HG03060 (cell line): ENCODE data around the gene GCN1.
"Not testable (repeated sequence)": the region's sequence is repeated elsewhere in the genome, so short reads cannot be mapped to it uniquely, and the experiment has no call there.

Source experiments
- ATAC-seq: cut with Tn5 transposase; IDR thresholded peaks from one replicate; pipeline ENCODE4 v1.9.1; 2021; ENCODE audit warnings: low read depth, moderate number of reproducible peaks; ENCODE audit not compliant: unreplicated experiment

Gene GCN1, protein sequence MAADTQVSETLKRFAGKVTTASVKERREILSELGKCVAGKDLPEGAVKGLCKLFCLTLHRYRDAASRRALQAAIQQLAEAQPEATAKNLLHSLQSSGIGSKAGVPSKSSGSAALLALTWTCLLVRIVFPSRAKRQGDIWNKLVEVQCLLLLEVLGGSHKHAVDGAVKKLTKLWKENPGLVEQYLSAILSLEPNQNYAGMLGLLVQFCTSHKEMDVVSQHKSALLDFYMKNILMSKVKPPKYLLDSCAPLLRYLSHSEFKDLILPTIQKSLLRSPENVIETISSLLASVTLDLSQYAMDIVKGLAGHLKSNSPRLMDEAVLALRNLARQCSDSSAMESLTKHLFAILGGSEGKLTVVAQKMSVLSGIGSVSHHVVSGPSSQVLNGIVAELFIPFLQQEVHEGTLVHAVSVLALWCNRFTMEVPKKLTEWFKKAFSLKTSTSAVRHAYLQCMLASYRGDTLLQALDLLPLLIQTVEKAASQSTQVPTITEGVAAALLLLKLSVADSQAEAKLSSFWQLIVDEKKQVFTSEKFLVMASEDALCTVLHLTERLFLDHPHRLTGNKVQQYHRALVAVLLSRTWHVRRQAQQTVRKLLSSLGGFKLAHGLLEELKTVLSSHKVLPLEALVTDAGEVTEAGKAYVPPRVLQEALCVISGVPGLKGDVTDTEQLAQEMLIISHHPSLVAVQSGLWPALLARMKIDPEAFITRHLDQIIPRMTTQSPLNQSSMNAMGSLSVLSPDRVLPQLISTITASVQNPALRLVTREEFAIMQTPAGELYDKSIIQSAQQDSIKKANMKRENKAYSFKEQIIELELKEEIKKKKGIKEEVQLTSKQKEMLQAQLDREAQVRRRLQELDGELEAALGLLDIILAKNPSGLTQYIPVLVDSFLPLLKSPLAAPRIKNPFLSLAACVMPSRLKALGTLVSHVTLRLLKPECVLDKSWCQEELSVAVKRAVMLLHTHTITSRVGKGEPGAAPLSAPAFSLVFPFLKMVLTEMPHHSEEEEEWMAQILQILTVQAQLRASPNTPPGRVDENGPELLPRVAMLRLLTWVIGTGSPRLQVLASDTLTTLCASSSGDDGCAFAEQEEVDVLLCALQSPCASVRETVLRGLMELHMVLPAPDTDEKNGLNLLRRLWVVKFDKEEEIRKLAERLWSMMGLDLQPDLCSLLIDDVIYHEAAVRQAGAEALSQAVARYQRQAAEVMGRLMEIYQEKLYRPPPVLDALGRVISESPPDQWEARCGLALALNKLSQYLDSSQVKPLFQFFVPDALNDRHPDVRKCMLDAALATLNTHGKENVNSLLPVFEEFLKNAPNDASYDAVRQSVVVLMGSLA (N-terminal part only)

DNA sequence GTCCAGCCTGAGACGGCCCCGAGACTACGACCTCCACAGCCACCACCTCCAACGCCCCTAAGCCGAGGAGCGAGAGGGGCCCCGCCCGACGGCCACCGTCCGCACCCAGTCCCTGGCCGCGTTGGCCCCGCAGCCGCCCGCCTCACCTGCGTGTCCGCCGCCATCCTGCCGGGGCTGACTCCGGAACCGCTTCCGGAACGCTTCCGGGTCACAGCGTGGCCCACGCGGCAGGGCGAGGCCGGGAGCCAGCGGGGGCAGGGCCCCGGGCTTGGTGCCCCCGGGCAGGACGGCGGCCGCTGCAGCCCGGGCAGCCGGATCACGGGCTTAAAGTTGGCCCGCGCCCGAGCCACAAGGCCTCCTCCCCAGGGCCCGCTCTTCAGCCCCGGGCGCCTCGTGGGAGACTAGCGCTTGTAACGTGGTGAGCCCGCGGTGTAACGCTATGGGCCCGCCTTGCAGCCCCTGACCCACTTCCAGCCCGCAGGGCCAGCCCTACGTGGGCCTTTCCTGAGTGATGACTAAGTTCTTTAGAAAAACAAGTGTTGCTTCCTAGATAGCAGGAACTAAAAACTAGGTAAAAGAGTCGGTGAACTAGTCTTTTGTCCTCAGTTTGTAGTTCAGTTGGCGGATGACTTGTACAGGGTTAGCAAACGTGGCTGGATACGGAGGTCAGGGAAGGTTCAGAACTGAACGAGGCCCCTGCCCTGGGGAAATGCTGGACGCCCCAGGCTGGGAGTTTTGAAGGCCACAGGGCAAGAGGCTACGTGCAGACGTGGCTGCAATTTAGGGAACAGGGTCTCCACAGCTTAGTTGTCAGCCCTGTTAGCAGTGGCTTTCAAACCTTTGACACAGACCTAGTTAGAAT, at the start of gene GCN1:
Gene GCN1 (minus strand): TSS at position 182 of the 862 bp plus-strand sequence. CDS start 18 bp downstream, at position 164.
- ATAC-seq, result no peak

DNA sequence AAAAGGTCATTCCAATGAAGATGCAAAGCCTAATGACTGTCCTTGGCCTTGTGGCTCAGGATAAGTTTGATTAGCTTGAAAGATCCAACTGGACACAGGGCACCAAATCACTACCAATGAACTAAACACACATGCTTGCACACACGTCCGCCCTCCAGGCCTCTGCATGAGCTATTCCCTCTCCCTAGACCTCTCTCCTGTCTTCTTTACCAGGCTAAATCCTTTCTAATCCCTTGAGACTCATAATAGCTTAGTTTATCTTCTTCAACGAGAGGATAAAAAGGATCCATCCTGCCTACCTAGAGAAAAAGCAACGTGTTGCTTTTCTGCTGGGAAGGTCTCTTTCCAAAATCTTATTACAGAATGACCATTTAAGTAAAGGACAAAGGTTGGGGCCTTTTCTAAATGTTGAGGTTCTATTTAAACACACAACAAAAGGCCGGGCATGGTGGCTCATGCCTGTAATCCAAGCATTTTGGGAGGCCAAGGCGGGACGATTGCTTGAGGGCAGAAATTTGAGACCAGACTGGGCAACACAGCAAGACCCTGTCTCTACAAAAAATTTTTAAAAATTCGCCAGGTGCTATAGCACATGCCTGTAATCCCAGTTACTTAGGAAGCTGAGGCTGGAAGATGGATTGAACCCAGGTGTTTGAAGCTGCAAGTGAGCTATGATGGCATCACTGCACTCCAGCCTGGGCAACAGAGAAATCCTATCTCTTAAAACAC, 48.6 kb upstream of the GCN1 start:
- no peak for ATAC-seq

DNA sequence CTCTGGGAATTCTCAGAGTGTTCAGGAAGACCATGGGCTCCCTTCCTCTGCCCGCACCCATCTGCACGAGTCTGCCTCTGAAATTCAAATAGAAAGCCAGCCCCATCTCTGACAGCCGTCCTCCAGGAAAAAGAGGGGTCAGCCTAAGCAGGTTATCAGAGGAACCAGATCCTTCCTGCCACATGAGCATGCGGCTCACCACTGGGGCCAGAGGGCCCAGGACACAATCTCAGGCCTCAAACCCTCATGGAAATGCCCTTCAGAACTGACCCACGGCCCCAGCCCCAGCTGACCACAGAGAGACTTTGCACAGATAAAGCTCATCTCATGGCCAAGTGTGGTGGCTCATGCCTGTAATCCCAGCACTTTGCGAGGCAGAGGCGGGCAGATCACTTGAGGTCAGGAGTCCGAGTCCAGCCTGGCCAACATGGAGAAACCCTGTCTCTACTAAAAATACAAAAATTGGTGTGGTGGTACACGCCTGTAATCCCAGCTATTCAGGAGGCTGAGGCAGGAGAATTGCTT, 47.8 kb upstream of the GCN1 start:
- ATAC-seq, result no peak

DNA sequence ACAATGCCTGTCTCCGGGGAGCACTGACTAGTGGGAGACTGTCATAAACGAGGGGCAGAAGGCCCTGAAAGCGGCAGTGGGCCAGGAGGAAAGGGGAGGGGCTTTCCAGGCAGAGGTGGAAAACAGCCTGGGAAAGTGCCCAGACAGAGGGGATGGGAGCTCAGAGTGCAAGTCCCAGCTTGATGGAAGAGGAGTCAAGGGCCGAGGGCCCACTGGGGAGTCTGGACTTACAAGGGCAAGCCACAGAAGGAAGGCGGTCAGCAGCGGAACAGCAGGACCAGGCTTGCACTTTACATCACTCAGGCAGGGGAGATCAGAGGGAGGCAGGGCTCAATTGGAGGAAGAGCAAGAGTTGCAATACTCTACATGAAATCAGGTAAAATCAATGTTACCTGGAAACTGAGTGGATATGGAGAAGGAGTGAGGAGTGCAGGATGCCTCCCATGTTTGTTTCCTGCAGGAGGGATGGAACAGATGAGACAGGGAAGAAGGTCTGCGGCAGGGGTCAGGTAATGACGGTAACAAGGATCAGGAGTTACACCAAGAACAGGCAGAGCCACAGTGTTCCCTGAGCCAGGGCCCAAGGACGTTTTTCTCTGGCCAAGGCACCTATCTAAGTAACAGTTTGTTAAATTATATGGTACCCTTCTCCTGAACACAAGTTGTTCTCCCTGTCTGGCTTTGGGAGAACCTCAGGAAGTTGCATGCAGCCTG, 47.2 kb upstream of the GCN1 start:
- no peak for ATAC-seq

DNA sequence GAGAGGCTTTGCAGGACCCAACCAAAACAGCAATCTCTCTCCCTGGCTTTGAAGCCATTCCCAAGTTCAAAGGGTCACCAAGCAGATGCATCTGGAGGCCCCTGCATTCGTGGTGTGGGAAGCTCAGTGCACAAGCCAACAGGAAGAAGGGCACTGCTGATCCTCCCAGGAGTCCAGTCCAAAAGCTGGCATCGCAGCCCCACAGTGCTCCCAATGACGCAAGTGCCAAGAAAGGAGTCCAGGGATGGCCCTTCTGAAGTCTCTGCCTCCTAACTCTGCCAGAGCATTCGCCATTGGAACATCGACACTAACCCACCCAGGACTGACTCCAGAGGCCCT, 45.9 kb upstream of the GCN1 start:
- no peak for ATAC-seq

DNA sequence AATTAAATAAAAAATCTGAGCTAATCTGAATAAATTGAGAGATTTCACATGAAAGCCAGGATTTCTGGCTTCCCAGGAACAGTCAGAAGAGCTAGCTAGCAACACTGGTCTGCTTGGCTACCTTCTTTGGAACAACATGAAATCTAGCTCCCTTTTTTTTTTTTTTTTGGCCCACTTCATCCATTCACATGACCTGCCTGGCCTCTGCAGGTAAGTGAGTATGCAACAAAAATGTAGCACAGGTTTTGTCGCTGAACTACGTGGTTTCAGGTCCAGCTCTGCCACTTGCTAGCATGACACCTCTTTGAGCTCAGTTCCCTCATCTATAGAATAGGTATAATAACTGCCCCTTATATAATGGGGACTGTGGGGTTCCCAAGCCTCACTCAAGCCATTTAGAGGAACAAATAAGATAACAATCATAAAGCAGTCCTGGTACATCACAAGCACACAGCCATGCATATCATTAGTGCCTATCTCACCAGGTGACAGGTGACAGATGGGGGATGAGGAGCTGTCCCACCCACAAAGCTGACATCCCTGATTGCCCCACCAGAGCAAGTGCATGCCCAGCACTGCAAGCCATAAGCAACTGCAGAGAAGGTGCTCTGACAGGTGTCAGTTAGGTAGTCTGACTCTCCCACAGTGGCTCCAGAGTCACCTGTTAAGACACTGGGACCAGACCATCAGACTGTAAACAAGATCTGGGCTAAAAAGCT, 45.4 kb upstream of the GCN1 start:
- ATAC-seq, result no peak

DNA sequence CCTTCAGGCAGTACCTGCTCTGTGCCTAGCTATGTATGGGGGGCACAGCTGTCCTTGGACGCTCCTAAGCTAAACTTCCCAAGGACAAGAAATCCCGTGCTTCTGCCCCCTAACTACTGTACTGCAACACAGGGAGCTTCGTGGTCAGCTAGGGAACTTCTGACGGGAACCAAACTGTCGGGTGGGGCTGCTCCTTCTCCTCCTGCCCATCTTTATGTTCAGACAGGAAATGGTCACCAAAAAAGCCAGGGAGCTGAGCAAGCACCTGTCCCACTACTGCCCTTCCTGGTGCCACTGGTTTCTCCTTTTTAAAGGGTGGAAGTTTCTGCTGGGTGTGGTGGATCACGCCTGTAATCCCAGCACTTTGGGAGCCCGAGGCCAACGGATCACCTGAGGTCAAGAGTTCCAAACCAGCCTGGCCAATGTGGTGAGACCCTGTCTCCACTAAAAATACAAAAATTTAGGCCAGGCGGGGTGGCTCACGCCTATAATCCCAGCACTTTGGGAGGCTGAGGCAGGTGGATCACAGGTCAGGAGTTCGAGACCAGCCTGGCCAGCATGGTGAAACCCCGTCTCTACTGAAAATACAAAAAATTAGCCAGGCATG, 44.4 kb upstream of the GCN1 start:
- ATAC-seq, result no peak

DNA sequence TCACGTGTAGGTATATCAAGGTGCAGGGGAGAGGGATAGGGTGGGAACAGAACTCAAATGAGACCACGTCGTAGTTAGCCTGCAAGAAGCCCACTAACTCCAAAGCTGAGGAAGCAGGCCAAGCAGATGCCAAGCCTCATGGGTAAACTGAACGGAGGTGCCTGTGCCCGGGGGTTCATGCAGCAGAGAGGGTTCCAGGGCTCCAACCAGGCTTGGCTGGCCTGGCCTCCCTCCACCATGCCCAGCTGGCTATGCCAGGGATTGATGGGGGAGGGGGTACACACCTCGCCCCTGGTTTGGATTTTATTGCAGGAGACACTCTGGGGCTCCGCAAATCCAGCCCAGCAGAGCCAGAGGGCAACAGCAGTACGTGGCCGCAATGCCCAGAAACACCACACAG, 43.7 kb upstream of the GCN1 start:
- no peak for ATAC-seq

DNA sequence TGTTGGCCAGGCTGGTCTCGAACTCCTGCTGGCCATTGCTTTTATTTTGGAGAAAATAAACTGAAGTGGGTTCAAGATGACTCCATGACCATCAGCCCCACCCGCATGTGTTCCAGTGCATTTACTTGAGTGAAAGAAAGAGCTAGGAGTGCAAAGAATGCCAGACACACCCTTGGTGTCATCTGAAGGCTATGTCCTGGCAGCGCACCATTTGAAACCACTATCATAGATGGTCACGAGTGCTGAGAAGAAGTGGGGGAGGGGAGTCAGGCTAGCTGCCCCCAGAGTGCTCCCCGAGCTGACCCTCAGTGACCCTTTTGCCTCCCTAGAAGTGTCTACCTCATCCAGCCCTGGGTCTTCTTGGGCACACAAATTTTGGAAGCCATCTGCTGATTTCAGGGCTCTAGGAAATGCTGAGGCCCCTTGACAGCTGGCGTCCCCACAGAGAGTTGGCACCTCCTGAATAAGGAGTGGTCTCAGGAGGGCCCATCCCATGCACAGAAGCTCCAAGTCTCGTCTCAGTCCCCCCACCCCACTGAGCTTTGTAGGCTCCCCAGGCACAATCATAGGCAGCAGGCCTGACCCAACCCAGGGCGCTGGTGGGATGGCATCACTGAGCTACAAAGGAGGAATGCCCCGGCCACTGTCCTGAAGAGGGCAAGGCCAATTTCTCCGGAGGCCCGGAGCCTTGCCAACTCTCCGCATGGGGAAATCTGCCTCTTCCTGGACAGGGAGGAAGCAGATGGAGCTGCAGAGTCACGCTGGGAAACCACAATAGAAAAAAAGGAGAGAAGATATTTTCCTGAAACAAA, 43.1 kb upstream of the GCN1 start:
- no peak for ATAC-seq

DNA sequence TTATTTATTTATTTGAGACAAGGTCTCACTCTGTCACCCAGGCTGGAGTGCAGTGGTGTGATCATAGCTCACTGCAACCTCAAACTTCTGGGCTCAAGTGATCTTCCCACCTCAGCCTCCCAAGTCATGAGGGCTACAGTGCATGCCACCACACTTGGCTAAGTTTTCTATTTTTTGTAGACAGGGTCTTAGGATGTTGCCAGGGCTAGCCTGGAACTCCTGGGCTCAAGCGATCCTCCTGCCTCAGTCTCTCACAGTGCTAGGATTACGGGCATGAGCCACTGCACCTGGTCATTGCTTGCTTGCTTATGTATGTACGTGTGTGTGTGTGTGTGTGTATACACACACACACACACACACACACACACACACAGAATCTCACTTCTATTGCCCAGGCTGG, 42.3 kb upstream of the GCN1 start:
- not testable (repeated sequence) for ATAC-seq

DNA sequence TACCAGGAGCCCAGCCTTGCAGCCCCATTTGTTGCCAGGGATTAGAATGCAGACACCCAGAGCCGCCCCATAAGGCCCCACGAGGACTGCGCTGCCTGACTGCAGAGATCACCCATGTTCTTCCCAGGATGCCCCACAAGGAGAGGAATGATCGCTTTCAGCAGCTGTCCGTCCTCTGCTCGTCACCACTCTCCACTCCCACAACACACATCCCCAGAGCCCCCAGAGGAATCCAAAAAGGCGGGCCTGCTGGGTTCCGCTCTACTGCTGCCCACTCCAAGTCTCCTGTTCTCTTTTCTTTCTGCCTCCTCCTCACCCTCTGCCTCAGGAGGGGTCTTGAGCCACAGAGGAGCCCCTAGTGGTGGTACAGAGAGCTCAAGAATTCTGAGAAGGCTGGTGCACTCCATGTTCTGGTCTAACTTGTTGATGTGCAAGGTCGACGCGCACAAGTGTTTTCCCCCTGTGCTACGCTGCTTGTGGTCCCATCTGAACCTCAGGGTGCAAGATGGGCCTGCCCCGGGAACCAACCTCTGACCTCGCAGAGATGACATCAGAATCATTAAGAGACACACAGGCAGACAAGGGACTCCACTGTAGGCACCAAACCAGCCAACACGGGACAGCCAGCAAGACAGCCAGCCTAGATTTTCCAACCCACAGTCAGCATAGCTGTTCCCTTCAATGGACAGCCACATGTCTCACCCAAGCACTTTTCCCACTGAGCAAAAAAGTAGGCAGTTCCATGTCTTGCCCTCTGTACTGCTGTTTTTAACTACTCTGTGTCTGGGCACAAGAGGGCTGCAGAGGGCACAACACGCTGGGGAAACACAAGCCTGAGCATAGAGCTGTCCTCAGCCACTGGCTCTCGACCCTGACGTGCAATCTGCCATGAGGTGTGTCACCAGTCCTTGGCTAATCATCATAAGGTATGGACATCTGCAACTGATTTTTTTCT, 41.1 kb upstream of the GCN1 start:
- no peak for ATAC-seq

DNA sequence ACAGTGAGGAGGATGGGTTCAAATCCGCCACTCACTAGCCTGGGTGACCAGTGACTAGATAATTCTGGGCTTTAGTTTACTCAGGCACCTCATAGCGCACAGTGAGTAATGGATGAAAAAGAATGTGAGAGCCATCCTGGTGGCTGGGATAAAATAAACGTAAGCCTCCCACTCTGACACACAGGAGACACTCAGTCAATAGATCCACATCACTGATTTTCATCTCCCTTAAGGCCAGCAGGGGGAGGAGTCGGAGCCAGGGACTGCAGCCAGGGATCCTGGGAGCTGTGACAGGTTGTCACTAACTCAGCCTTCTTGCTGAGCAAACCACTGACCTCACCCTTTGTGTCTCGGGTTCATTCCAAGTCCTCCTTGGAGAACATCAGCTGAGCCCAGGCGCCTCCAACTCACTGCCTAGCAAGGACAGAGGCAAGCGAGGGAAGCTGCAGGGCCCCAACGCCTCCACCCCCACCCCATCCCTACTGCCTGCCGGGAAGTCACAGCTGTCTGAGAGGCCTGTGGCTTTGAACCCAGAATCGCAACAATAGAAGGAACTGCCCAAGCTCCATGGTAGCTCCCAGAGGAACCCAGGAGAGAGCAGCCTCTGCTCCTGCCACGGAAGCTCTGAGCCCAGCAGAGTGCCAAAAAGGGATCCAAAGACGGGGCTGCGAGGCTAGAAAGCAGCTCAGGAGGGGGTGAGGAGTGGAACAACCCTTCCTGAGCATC, 40.3 kb upstream of the GCN1 start:
- no peak for ATAC-seq

DNA sequence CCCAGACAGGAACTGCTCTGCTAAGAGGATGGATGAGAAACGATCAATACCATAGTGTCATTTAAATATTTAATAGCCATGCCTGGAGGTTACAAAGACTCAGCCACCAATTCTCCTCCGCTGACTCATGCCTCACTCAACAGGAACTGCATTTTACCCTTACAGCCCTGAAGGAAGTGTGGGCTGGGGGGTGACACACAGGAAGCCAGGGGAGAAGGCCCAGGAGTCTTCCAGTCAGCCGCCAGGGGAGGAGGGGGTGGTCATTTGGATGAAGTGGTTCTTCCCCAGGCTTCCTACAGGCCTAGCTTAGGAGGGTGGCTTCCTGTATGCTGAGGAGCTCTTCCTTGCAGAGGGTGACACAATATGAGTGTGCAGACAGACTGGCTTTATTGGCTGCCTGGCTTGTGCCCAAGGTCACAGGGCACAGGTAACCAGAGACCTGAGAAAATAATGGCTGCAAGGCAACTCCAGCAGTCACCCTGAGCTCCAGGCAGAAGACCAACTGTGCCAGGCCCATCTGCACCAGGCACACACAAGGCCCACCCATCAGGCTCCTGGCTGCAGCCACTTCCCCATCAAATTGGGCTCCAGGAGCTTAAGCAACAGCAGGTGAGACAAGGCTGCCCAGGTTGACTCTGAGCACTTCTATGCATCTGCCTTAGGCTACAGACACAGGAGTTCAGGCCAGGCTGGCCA, 36.9 kb upstream of the GCN1 start:
- no peak for ATAC-seq

DNA sequence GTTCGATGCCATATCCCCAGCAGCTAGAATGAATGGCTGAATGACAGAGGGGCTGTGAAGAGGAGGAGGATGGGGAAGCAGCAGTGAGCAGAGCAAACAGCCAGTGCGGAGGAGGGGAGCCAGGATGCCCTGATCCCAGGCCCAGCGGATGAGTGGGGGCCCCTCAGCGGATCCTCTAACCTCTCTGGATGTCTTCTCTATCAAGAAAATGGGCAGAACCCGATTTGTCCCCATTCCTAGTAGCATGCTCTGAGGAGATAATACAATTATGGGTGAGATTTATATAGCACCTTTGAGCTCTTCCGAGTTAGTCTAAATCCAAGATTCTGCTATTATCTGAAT, 36.4 kb upstream of the GCN1 start:
- no peak for ATAC-seq
